ENCODE measurements around the gene PUS3.

DNA sequence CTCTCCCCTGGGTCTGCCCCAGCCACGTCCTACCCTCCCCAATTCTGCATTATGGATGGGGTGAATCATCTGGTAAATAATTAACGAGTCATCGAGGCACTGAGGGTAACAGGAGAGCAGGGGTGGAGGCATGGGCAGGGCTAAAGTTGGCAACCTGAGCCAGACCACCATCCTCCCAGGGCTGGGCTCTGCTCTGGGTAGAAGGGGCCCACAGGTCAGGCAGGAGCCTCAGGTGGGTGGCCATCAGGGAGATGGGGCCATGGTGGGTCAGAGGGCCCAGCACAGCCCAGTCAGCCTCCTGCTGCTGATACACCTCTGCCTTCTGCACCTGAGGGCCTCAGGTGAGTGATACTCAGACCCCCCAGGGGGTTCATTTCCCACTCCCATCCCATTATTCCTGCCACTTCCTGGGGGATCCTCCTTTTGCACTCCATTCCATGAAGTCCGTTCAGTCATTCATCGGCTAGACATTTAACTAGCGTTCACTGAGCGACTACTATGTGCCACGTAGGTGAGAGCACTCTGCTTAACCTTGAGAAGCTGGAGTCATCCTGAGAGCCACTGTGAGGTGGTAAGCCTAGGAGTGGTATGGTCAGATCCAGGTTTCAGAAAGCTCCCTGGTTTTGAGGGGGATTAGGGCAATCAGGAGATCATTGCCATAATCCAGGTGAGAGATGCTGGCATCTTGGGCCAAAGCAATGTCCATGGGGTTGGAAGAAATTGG, 43.0 kb upstream of the PUS3 start, which contains the start of gene VSIG10L2:
- TF ChIP-seq POLR2A (IDR thresholded peaks at IDR 0.05; ENCODE audit: low read length) (no peak), GATA1 (IDR thresholded peaks at IDR 0.05; ENCODE audit: low read depth, low read length) (no peak)
